Measurements from ENCODE around the gene SYNJ2. TPM values are rescaled to one million over a fixed set of nuclear protein-coding genes. Genes with fewer than 3 reads are reported as not detected.

Gene SYNJ2
- total RNA-seq, 1 donor from 2014 or later: 31.8 TPM

DNA sequence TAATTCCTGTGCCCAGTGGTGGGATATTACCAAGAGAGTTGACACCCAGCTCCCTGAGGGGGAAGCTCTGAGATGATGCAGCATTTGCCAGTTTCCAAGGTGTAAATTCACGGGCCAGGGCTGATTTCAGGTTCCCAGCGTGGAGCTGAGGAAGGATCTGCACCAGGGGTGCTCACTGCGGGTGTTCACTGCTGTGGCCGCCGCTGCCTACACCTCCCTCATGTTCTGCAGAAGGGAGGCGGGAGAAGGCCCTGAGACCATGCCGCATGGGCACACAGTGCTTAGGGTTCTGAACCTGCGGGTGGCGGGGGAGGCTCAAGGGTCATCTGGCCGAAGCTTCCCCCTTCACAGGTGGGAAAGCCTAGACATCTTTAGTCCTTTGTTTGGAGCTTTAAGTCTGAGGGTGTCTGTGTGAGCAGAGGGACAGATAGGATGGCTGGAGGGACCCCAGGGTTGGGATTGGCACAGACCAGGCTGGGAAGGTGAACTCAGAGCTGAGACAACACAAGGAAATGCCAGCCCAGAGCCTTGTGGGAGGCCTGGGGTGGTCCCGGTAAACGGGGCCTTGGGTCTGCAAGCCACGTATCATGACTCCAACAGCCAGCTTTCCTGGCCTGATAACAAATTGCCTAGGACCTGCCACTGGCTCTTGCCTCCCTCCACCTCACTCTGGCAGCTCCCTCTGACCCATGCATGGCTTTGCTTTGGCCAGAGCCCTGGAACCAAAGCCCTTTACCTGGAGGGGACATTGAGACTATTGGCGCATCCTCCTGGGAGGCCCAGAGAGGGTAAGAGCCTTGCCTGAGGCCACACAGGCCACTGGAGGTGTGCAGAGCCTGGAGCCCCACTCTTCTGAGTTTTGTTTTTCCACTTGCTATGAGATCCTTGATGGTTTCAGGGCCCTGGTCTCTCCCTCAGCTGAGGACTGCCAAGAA, 40.4 kb downstream of the SYNJ2 start:
- H2AFZ ChIP-seq (ENCODE audit: low read depth, low read length): no peak overlapping the region
- H3K79me2 ChIP-seq (ENCODE audit: insufficient read depth, low read length): peaks cover 94% of the 10 kb centered on the region
- H3K9me3 ChIP-seq (ENCODE audit: insufficient read depth, low read depth, low read length): no peaks in the 10 kb centered on the region
- no peak for TF ChIP-seq CTCF (IDR thresholded peaks at IDR 0.05; ENCODE audit: insufficient read depth, low read depth, low read length)
- no peak for TF ChIP-seq EZH2 (IDR thresholded peaks at IDR 0.05; ENCODE audit: insufficient read depth, low read length)
- Mint-ChIP-seq H3K4me1 (ENCODE audit: low read depth, unreplicated experiment) (peaks cover 17% of the 10 kb centered on the region), H3K27ac (ENCODE audit: unreplicated experiment) (no peak overlapping the region), H3K27me3 (ENCODE audit: low read depth, unreplicated experiment) (no peaks in the 10 kb centered on the region), H3K4me3 (ENCODE audit: unreplicated experiment) (no peak overlapping the region), H3K9me3 (ENCODE audit: unreplicated experiment) (no peaks in the 10 kb centered on the region), H3K36me3 (ENCODE audit: low read depth, unreplicated experiment) (peaks cover 17% of the 10 kb centered on the region)
- H3K4me2 ChIP-seq (ENCODE audit: low read length): no peak overlapping the region
- FAIRE-seq (no peak), DNase-seq (ENCODE audit: low read depth) (no peak)
- peaks cover 50% of the 10 kb centered on the region for H3K4me1 ChIP-seq (ENCODE audit: insufficient read depth, low read length)
- H3K36me3 ChIP-seq (ENCODE audit: insufficient read depth, low read length): peaks cover 36% of the 10 kb centered on the region
- peaks cover 17% of the 10 kb centered on the region for H4K20me1 ChIP-seq (ENCODE audit: insufficient read depth, low read length)
- H3K27ac ChIP-seq (ENCODE audit: low read depth, low read length): no peak overlapping the region
- H3K27me3 ChIP-seq (ENCODE audit: insufficient read depth, low read length): no peaks in the 10 kb centered on the region
- no peak overlapping the region for H3K9ac ChIP-seq (ENCODE audit: low read length)
- H3K4me3 ChIP-seq (ENCODE audit: insufficient read depth, low read depth, low read length): no peak overlapping the region

DNA sequence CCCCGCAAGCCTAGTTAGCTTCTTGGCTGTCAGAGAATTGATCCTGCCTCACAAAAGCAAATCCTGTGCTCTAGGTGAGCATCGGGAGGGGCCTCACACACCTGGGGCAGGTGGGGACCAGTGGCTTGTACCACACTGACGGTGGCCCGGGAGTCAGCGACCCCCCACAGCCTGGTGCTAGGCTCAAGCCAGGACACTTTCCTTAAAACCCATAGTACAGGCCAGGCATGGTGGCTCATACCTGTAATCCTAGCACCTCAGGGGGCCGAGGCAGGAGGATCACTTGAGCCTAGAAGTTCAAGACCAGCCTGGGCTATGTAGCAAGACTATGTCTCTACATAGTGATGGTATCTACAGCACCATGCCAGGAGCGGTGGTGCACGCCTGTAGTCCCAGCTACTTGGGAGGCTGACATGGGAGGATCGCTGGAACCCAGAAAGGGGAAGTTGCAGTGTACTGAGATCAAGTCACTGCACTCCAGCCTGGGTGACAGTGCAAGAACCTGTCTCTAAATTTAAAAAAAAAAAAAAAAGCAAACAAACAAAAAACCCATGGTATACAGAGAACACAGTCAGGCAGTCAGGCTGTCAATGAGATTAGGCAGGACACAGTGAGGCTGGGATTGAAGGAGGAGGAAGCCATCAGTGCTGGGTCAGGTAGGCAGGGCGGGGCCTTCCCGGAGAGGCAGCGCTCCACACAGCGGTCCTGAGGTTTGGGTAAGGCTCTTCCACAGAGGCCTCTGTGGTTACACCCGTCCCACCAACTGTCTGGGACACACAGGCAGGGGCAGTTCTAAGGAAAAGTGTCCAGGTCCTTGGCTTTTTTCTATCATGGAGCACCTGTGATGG, 41.3 kb downstream of the SYNJ2 start:
- FAIRE-seq (no peak), DNase-seq (ENCODE audit: low read depth) (no peak)
- H3K4me1 ChIP-seq (ENCODE audit: insufficient read depth, low read length): peaks cover 59% of the 10 kb centered on the region
- no peak overlapping the region for H3K4me2 ChIP-seq (ENCODE audit: low read length)
- Mint-ChIP-seq H3K4me1 (ENCODE audit: low read depth, unreplicated experiment) (peaks cover 26% of the 10 kb centered on the region), H3K36me3 (ENCODE audit: low read depth, unreplicated experiment) (peaks cover 13% of the 10 kb centered on the region), H3K9me3 (ENCODE audit: unreplicated experiment) (no peaks in the 10 kb centered on the region), H3K27me3 (ENCODE audit: low read depth, unreplicated experiment) (no peaks in the 10 kb centered on the region), H3K4me3 (ENCODE audit: unreplicated experiment) (no peak overlapping the region), H3K27ac (ENCODE audit: unreplicated experiment) (no peak overlapping the region)
- H3K27ac ChIP-seq (ENCODE audit: low read depth, low read length): no peak overlapping the region
- H3K79me2 ChIP-seq (ENCODE audit: insufficient read depth, low read length): peaks cover 96% of the 10 kb centered on the region
- no peak overlapping the region for H3K4me3 ChIP-seq (ENCODE audit: insufficient read depth, low read depth, low read length)
- H2AFZ ChIP-seq (ENCODE audit: low read depth, low read length): no peak overlapping the region
- peaks cover 36% of the 10 kb centered on the region for H3K36me3 ChIP-seq (ENCODE audit: insufficient read depth, low read length)
- H4K20me1 ChIP-seq (ENCODE audit: insufficient read depth, low read length): peaks cover 17% of the 10 kb centered on the region
- TF ChIP-seq CTCF (IDR thresholded peaks at IDR 0.05; ENCODE audit: insufficient read depth, low read depth, low read length): no peak
- TF ChIP-seq EZH2 (IDR thresholded peaks at IDR 0.05; ENCODE audit: insufficient read depth, low read length): no peak
- H3K27me3 ChIP-seq (ENCODE audit: insufficient read depth, low read length): no peaks in the 10 kb centered on the region
- no peak overlapping the region for H3K9ac ChIP-seq (ENCODE audit: low read length)
- no peaks in the 10 kb centered on the region for H3K9me3 ChIP-seq (ENCODE audit: insufficient read depth, low read depth, low read length)

All from astrocyte (in vitro differentiated cells and primary cell).